HG02763 (cell line): Measurements from ENCODE around the gene CAVIN1.
"Not testable (repeated sequence)": the region's sequence is repeated elsewhere in the genome, so short reads cannot be mapped to it uniquely, and the experiment has no call there.

Experiments used
- ATAC-seq: cut with Tn5 transposase; IDR thresholded peaks from one replicate; pipeline ENCODE4 v1.9.1; 2021; ENCODE audit warnings: mild to moderate bottlenecking, moderate library complexity; ENCODE audit not compliant: unreplicated experiment

Gene CAVIN1

GRCh38 chr17:42422958-42423712, at the start of gene CAVIN1:
Gene CAVIN1 (minus strand): TSS chr17:42423256. CDS start chr17:42423097, 159 bp downstream.
- no peak for ATAC-seq

GRCh38 chr17:42467889-42468288, 44.8 kb upstream of the CAVIN1 start:
- ATAC-seq: no peak

- ATAC-seq: no peak
These were observed 40.9 kb upstream of the CAVIN1 start for GRCh38 chr17:42463976-42464400.

- no peak for ATAC-seq
These were observed 37.3 kb upstream of the CAVIN1 start for GRCh38 chr17:42460371-42460770.

GRCh38 chr17:42459801-42460281, 36.8 kb upstream of the CAVIN1 start:
- no peak for ATAC-seq

- no peak for ATAC-seq
These were observed 36.3 kb upstream of the CAVIN1 start for GRCh38 chr17:42459256-42459800.

- ATAC-seq: peak; percentile 71
These were observed 35.6 kb upstream of the CAVIN1 start, which contains the start of gene ATP6V0A1 for GRCh38 chr17:42458497-42459255. Gene ATP6V0A1 (plus strand): TSS chr17:42458878. CDS start chr17:42460895, 2,017 bp downstream.

- ATAC-seq: no peak
These were observed 34.2 kb upstream of the CAVIN1 start for GRCh38 chr17:42457107-42457792.

GRCh38 chr17:42456223-42457106, 33.4 kb upstream of the CAVIN1 start:
- peak; percentile 28 for ATAC-seq

- ATAC-seq: not testable (repeated sequence)
These were observed 31.9 kb upstream of the CAVIN1 start for GRCh38 chr17:42454987-42455386.

GRCh38 chr17:42453439-42453838, 30.4 kb upstream of the CAVIN1 start:
- ATAC-seq: no peak

GRCh38 chr17:42451270-42451669, 28.2 kb upstream of the CAVIN1 start:
- ATAC-seq: not testable (repeated sequence)

GRCh38 chr17:42449838-42450237, 26.8 kb upstream of the CAVIN1 start:
- not testable (repeated sequence) for ATAC-seq

GRCh38 chr17:42449176-42449575, 26.1 kb upstream of the CAVIN1 start:
- not testable (repeated sequence) for ATAC-seq

- ATAC-seq: no peak
These were observed 19.1 kb upstream of the CAVIN1 start for GRCh38 chr17:42442196-42442565.

GRCh38 chr17:42441371-42442195, 18.5 kb upstream of the CAVIN1 start:
- no peak for ATAC-seq

GRCh38 chr17:42438600-42439567, 15.8 kb upstream of the CAVIN1 start:
- no peak for ATAC-seq

- ATAC-seq: no peak
These were observed 13.3 kb upstream of the CAVIN1 start for GRCh38 chr17:42436391-42436790.
